ENCODE results near the gene SIRT7.

The SIRT7 gene, protein sequence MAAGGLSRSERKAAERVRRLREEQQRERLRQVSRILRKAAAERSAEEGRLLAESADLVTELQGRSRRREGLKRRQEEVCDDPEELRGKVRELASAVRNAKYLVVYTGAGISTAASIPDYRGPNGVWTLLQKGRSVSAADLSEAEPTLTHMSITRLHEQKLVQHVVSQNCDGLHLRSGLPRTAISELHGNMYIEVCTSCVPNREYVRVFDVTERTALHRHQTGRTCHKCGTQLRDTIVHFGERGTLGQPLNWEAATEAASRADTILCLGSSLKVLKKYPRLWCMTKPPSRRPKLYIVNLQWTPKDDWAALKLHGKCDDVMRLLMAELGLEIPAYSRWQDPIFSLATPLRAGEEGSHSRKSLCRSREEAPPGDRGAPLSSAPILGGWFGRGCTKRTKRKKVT

DNA sequence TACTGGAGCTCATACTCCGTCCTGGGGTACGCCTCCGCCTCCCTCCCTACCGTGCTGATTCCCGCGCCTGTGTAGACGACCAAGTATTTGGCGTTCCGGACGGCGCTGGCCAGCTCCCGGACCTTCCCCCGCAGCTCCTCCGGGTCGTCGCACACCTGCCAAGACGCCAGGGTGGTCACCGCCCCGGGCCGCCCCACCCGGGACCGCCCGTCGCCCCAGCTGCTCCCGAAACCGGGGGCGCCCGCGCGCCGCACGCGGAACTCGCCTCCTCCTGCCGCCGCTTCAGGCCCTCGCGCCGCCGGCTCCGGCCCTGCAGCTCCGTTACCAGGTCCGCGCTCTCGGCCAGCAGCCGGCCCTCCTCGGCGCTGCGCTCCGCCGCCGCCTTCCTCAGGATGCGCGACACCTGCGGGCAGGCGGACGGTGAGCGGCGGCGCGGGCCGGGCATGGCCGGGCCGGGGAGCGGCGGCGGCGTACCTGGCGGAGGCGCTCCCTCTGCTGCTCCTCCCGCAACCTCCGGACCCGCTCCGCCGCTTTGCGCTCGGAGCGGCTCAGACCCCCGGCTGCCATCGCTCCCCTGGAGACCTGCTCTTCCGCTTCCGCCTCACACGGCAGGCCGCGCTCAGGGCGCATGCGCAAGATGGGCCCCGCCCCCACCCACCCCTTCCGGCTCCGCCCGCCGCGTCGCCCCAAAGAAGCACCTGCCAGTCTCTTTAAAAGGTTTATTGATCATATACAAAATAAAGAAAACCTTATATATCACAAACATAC lies at the start of gene SIRT7:
Gene SIRT7 (minus strand): TSS at position 612 of the 768 bp plus-strand sequence. CDS start 45 bp downstream, at position 567.
- TF ChIP-seq, protein P1, sequence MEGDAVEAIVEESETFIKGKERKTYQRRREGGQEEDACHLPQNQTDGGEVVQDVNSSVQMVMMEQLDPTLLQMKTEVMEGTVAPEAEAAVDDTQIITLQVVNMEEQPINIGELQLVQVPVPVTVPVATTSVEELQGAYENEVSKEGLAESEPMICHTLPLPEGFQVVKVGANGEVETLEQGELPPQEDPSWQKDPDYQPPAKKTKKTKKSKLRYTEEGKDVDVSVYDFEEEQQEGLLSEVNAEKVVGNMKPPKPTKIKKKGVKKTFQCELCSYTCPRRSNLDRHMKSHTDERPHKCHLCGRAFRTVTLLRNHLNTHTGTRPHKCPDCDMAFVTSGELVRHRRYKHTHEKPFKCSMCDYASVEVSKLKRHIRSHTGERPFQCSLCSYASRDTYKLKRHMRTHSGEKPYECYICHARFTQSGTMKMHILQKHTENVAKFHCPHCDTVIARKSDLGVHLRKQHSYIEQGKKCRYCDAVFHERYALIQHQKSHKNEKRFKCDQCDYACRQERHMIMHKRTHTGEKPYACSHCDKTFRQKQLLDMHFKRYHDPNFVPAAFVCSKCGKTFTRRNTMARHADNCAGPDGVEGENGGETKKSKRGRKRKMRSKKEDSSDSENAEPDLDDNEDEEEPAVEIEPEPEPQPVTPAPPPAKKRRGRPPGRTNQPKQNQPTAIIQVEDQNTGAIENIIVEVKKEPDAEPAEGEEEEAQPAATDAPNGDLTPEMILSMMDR (IDR thresholded peaks at IDR 0.05; ENCODE audit: low read depth, low read length): no peak
- DNase-seq (ENCODE audit: extremely low read depth, low read depth): no peak

DNA sequence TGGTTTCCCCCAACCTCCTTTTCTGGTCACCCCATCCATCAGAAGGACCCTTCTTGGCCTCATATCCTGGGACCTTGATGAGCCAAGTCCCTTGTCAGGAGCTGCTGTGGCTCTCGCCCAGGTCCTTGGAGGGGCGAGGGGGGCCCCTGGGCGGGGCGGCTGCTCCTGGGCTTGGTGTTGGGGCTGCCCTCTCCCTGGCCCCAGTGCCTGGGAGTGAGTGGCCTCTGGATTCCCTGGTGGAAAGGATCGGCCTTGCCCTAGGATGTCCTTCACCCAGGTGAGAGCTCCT lies 49.2 kb upstream of the SIRT7 start:
- TF ChIP-seq, protein P1 (IDR thresholded peaks at IDR 0.05; ENCODE audit: low read depth, low read length): no peak
- DNase-seq (ENCODE audit: extremely low read depth, low read depth): no peak

DNA sequence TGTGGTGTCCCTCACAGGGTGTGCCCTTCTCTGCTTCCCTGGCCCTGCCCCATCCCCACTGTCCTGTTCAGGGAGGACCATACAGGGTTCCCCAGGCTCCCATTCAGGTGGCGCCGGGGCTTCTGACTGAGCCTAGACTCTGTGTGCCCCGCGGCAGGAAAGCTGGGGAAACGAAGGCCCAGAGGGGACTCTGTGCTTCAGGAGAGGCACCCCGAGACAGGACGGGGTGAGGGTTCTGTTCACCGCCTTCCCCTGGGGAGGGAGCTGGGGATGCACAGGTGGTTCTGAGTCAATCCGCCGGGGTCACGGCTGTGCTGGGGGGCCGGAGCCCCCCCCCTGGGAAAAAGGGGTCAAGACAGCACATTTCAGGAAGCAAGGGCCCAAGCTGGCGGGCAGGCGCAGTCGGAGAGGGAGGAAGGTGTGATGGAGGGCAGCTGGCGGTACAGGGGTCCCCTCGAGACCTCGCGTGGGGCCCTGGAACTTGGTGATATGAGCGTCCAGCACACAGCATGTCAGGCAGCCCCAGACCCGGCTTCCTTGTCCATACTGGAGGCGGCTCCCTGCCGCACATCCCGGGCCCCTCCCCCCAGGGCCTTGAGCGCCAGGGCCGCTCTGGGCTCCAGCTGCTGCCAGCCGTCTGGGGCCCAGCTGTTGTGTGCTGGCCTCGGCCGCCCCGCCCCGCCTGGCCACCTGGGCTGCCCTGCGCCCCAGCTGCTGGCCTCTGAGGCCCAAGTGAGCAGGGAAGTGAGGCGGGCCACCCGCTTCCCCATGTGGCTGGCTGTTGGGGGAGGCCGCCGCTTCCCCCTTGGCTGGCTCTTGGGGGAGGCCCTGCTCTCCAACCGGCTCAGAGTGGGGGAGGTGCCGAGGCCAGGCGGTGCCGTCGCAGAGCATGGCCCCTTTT lies 48.6 kb upstream of the SIRT7 start:
- no peak for DNase-seq (ENCODE audit: extremely low read depth, low read depth)

DNA sequence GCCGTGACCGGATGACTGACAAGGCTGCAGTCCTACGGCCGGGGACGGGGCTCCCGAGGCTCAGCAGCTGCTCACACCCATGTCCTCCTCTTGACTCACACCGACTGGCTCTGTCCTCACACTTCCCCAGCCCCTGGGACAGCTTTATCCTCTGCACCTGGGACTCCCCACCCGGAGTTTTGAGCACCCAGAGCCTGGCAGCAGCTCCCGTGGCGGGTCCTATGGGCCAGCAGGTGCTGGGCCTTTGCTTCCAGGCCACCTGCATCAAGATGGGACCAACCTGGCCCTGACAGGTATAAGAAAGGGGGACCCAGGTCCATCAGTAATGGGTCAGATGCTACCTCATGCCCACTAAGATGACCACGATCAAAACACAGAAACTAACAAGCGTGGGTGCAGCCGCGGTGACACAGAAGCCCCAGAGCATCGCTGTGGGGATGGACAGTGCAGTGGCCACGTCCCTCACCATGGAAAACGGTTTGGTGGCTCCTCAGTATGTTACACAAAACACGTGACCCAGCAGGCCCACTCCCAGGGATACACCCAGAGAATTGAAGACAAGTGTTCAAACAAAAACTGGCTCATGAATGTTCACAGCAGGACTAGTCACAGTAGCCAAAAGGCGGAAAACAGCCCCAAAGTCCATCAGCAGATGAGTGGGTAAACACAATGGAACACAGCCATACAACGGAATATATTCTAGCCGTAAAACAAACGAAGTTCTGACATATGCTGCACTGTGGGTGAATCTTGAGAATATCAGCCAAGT lies 46.3 kb upstream of the SIRT7 start:
- TF ChIP-seq, protein P1 (IDR thresholded peaks at IDR 0.05; ENCODE audit: low read depth, low read length): no peak
- no peak for DNase-seq (ENCODE audit: extremely low read depth, low read depth)

More for the DNA sequence above, 48.6 kb upstream of the SIRT7 start:
- TF ChIP-seq, protein P1 (IDR thresholded peaks at IDR 0.05; ENCODE audit: low read depth, low read length): no peak

DNA sequence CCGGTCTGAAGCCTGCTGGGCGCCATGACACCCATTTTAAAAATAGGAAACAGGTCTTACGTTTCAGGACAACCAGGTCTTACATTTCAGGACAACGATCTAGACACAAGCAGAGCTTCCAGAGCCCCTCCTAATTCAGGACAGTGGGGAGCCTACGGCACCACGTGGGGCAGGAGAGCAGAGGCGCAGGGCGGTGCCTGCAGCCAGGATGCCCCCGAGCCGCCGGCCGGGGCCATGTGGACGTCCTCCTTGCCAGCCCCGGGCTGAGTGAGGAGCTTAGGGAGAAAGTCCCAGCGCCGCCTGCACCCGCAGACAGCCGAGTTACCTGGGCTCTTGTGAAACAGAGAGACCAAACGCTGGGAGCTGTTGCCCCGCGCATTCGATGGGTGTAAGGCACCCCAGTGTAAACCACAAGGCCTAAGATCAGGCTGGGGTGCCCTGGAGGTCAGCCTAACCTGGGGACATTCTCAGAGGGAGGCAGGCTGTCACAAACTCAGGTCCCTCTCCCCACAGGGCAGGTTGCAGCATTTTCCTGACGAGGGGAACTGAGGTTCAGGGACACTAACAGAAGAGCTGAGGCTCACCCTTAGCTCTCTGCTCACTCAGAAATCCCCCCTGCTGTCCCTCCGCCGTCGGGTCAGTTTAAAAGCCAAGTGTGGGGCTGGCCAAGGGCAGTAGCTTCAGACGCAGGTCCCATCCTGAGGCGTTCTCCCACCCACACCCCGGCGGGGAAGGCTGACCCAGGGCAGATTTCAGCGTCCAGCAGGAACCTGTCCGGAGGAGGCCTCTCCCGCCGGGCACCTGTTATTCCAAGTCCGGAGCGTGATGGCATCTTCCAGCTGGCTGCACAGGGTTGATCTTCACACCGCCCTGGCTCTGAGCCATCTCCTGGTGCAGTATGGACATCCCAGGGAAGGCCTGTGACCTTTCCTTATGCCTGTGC lies 44.8 kb upstream of the SIRT7 start:
- no peak for DNase-seq (ENCODE audit: extremely low read depth, low read depth)
- TF ChIP-seq, protein P1 (IDR thresholded peaks at IDR 0.05; ENCODE audit: low read depth, low read length): no peak

Measured in AG09319 (cell line).